DND-41 (cell line): ENCODE measurements around the gene APOL3.
"Not testable (repeated sequence)": the region's sequence is repeated elsewhere in the genome, so short reads cannot be mapped to it uniquely, and the experiment has no call there.

Experiments used
- ATAC-seq: fragments of 200-7000 bp; cut with Tn5 transposase; 3 replicates; pipeline ENCODE4 v1.9.1; 2021; ENCODE audit warnings: low read depth; ENCODE audit not compliant: insufficient read depth
- DNase-seq: peaks from one replicate; pipeline ENCODE4 v3.0.0-alpha.2; 2020
- H2AFZ ChIP-seq: 2 replicates; pipeline ENCODE4 v1.6.0; 2012; ENCODE audit warnings: low read depth, low read length
- H3K27ac ChIP-seq: 2 replicates; pipeline ENCODE4 v1.5.1; 2012; ENCODE audit warnings: low read length, inconsistent platforms
- H3K27me3 ChIP-seq: fragments of 200-600 bp; sonication (generic); 2 replicates; pipeline ENCODE4 v1.6.0; 2012; ENCODE audit warnings: low read length, mild to moderate bottlenecking, inconsistent platforms; ENCODE audit not compliant: insufficient read depth, poor library complexity
- H3K36me3 ChIP-seq: 2 replicates; pipeline ENCODE4 v1.5.1; 2012; ENCODE audit warnings: low read length, inconsistent platforms; ENCODE audit not compliant: insufficient read depth
- H3K4me1 ChIP-seq: 2 replicates; pipeline ENCODE4 v1.5.1; 2012; ENCODE audit warnings: mild to moderate bottlenecking, low read length; ENCODE audit not compliant: insufficient read depth
- H3K4me2 ChIP-seq: 2 replicates; pipeline ENCODE4 v1.6.0; 2012; ENCODE audit warnings: mild to moderate bottlenecking, moderate library complexity, low read length, inconsistent platforms; ENCODE audit not compliant: insufficient read depth
- H3K4me3 ChIP-seq, 2 experiments: fragments of 200-600 bp in 1 of 2; shearing (Covaris generic) in 1 of 2; 2 replicates each; pipeline ENCODE4 v1.5.1; 2012 to 2016; ENCODE audit warnings: inconsistent platforms in 2 of 2, low read length in 2 of 2, mild to moderate bottlenecking in 2 of 2, low read depth in 1 of 2, moderate library complexity in 1 of 2
- H3K79me2 ChIP-seq: 2 replicates; pipeline ENCODE4 v1.6.0; 2012; ENCODE audit warnings: low read length, inconsistent platforms; ENCODE audit not compliant: insufficient read depth
- H3K9ac ChIP-seq: 2 replicates; pipeline ENCODE4 v1.6.0; 2012; ENCODE audit warnings: low read depth, mild to moderate bottlenecking, inconsistent platforms, low read length, moderate library complexity
- H3K9me3 ChIP-seq: 2 replicates; pipeline ENCODE4 v1.5.1; 2012; ENCODE audit warnings: low read length, moderate library complexity, mild to moderate bottlenecking, inconsistent platforms; ENCODE audit not compliant: insufficient read depth, severe bottlenecking
- H4K20me1 ChIP-seq: 2 replicates; pipeline ENCODE4 v1.6.0; 2012; ENCODE audit warnings: low read length; ENCODE audit not compliant: insufficient read depth
- CTCF ChIP-seq: IDR thresholded peaks from 2 replicates; pipeline ENCODE4 v1.5.1; 2012; ENCODE audit warnings: borderline replicate concordance, low read length, moderate library complexity, mild to moderate bottlenecking; ENCODE audit not compliant: poor library complexity, severe bottlenecking; ENCODE audit errors: extremely low read depth
- EZH2 ChIP-seq: IDR thresholded peaks from 3 replicates; pipeline ENCODE4 v1.6.1; 2012; ENCODE audit warnings: borderline replicate concordance, low read depth, mild to moderate bottlenecking, moderate library complexity, low read length, inconsistent platforms; ENCODE audit not compliant: severe bottlenecking

The APOL3 gene

GRCh38 chr22:36153501-36154422 lies 6.8 kb downstream of the APOL3 start:
- Histone ChIP-seq H2AFZ (no peak overlapping the region), H3K4me3 (no peak overlapping the region), H3K9ac (no peak overlapping the region), H3K4me2 (no peak overlapping the region), H3K27me3 (no peaks in the 10 kb centered on the region), H4K20me1 (no peaks in the 10 kb centered on the region), H3K9me3 (no peaks in the 10 kb centered on the region), H3K4me1 (peaks cover 42% of the 10 kb centered on the region), H3K36me3 (peaks cover 10% of the 10 kb centered on the region), H3K79me2 (peaks cover 54% of the 10 kb centered on the region), H3K27ac (no peak overlapping the region)
- ATAC-seq (no peak), DNase-seq (no peak)
- no peak for TF ChIP-seq EZH2
- TF ChIP-seq CTCF, result no peak

GRCh38 chr22:36152821-36153220 lies 7.7 kb downstream of the APOL3 start:
- not testable (repeated sequence) for H3K4me3 ChIP-seq, H3K4me2 ChIP-seq, H3K27me3 ChIP-seq, H2AFZ ChIP-seq, DNase-seq, H4K20me1 ChIP-seq, H3K9ac ChIP-seq, ATAC-seq, H3K9me3 ChIP-seq, H3K27ac ChIP-seq
- H3K36me3 ChIP-seq, result peaks cover 19% of the 10 kb centered on the region
- H3K4me1 ChIP-seq, result peaks cover 33% of the 10 kb centered on the region
- peaks cover 46% of the 10 kb centered on the region for H3K79me2 ChIP-seq

GRCh38 chr22:36152088-36152487 lies 8.5 kb downstream of the APOL3 start:
- ATAC-seq, result no peak
- H3K27ac ChIP-seq, result no peak overlapping the region

More at GRCh38 chr22:36152088-36152487, 8.5 kb downstream of the APOL3 start:
- H3K4me1 ChIP-seq, result peaks cover 26% of the 10 kb centered on the region
- TF ChIP-seq EZH2, result no peak
- no peak for TF ChIP-seq CTCF
- H3K9ac ChIP-seq, result no peak overlapping the region
- no peak for DNase-seq
- no peak overlapping the region for H3K4me3 ChIP-seq
- H2AFZ ChIP-seq, result no peak overlapping the region
- peaks cover 39% of the 10 kb centered on the region for H3K79me2 ChIP-seq
- no peaks in the 10 kb centered on the region for H4K20me1 ChIP-seq
- peaks cover 26% of the 10 kb centered on the region for H3K36me3 ChIP-seq
- H3K4me2 ChIP-seq, result no peak overlapping the region
- no peaks in the 10 kb centered on the region for H3K9me3 ChIP-seq
- no peaks in the 10 kb centered on the region for H3K27me3 ChIP-seq
